HFFc6 (cell line): ENCODE results near the gene AHNAK. TPM values are rescaled to one million over a fixed set of nuclear protein-coding genes. Genes with fewer than 3 reads are reported as not detected.

Experiments
- DNase-seq: peaks from one replicate; pipeline ENCODE4 v3.0.0-alpha.2; 2018
- H3K27ac Mint-ChIP-seq: 2 replicates; pipeline ENCODE4 v1.8.0; 2020; ENCODE audit warnings: mild to moderate bottlenecking, mixed read lengths
- H3K27me3 Mint-ChIP-seq: 2 replicates; pipeline ENCODE4 v1.8.0; 2021; ENCODE audit warnings: mild to moderate bottlenecking, moderate library complexity, mixed read lengths; ENCODE audit not compliant: insufficient read depth
- H3K36me3 Mint-ChIP-seq: 2 replicates; pipeline ENCODE4 v1.8.0; 2021; ENCODE audit warnings: low read depth, mixed read lengths
- H3K4me1 Mint-ChIP-seq: 2 replicates; pipeline ENCODE4 v1.8.0; 2020; ENCODE audit warnings: low read depth, mixed read lengths
- H3K4me3 Mint-ChIP-seq: 2 replicates; pipeline ENCODE4 v1.8.0; 2020; ENCODE audit warnings: mild to moderate bottlenecking, moderate library complexity, mixed read lengths
- H3K9me3 Mint-ChIP-seq: 2 replicates; pipeline ENCODE4 v1.8.0; 2020; ENCODE audit warnings: mild to moderate bottlenecking, mixed read lengths
- CTCF ChIP-seq: fragments of 200-600 bp; sonication (generic); IDR thresholded peaks from 2 replicates; pipeline ENCODE4 v1.5.0; 2021; ENCODE audit warnings: antibody characterized with exemption, mild to moderate bottlenecking
- total RNA-seq, 6 experiments: library from RNA; stranded (reverse); fragmentation: NEBNext Ultra II Directional; extraction: Animal tissue kit (Norgen Biotek cat#: 25700); gene quantifications; 2 replicates in 1 of 6; 3 replicates in 5 of 6; pipeline ENCODE4 v1.2.3, GENCODE V29; 2021

AHNAK gene
- total RNA-seq, 6 experiments from 2014 or later = 426 to 589 (median 452) TPM

DNA sequence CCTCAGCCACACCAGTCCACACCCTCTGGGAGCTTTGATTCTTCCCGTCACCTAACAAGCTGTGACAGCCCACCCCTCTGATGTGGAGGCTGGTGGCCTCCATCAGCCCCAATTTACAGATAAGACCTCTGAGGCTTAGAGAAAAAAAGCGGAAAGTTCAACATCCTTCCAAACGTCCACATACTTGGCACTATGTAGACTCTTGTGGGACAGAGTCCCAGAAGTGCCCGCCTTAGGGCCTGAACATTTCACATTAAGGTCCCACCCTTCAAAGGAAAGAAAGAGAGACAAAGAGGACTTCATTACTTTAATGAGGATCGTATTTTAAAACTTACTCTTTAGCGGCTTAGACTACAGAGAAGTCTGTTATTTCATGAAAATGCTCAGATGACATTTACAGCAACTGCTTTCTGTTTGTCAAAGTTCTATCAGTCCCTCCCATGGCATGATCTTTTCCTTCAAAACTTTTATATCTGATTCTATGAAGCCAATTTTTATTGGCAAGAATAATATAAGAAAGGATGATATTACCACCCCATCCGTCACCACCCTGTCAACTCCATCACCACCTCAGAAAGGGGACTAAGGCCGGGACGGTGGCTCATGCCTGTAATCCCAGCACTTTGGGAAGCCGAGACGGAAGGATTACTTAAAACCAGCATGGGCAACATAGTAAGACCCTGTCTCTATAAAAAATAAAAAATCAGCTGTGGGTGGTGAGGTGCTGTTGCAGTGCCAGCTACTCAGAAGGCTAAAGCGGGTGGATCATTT is 143.5 kb downstream of the AHNAK start:
- Mint-ChIP-seq H3K36me3 (no peaks in the 10 kb centered on the region), H3K27ac (no peak overlapping the region), H3K4me3 (no peak overlapping the region), H3K4me1 (peaks cover 35% of the 10 kb centered on the region), H3K27me3 (peaks cover 24% of the 10 kb centered on the region), H3K9me3 (no peaks in the 10 kb centered on the region)
- no peak for DNase-seq
- TF ChIP-seq CTCF = no peak

GRCh38 chr11:62402226-62402959 is 144.2 kb downstream of the AHNAK start:
- peaks cover 19% of the 10 kb centered on the region for H3K27me3 Mint-ChIP-seq
- H3K27ac Mint-ChIP-seq = no peak overlapping the region
- H3K36me3 Mint-ChIP-seq = no peaks in the 10 kb centered on the region
- no peak overlapping the region for H3K4me3 Mint-ChIP-seq
- no peak for DNase-seq
- TF ChIP-seq CTCF = no peak
- peaks cover 37% of the 10 kb centered on the region for H3K4me1 Mint-ChIP-seq
- no peaks in the 10 kb centered on the region for H3K9me3 Mint-ChIP-seq

GRCh38 chr11:62401811-62402210 is 144.8 kb downstream of the AHNAK start:
- Mint-ChIP-seq H3K27ac (no peak overlapping the region), H3K4me1 (peaks cover 37% of the 10 kb centered on the region), H3K4me3 (no peak overlapping the region), H3K27me3 (peaks cover 17% of the 10 kb centered on the region), H3K36me3 (no peaks in the 10 kb centered on the region), H3K9me3 (no peaks in the 10 kb centered on the region)
- no peak for TF ChIP-seq CTCF
- no peak for DNase-seq

DNA sequence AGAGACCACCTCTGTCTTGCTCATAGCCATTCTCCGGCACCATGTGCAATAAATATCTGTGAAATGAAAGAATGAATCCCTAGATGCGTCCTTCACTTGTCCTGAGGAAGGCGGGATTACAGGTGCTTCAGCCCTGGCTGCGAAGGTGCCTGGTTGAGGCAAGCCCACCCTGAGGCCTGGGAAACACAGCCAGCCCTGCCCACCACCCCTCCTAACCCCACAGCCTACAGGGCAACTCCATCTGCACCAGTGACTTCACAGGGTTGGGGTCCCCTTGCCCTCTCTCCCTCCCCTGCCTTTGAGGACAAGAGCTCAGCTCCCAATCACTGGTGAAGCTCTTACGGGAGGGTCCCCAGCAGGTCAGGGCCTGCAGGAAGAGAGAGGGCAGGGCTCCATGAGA is 145.2 kb downstream of the AHNAK start:
- no peak overlapping the region for H3K4me3 Mint-ChIP-seq
- H3K27me3 Mint-ChIP-seq = peaks cover 16% of the 10 kb centered on the region
- no peaks in the 10 kb centered on the region for H3K9me3 Mint-ChIP-seq
- no peak overlapping the region for H3K27ac Mint-ChIP-seq
- H3K4me1 Mint-ChIP-seq = peaks cover 37% of the 10 kb centered on the region
- H3K36me3 Mint-ChIP-seq = no peaks in the 10 kb centered on the region
- no peak for DNase-seq
- no peak for TF ChIP-seq CTCF

GRCh38 chr11:62400760-62401159 is 145.8 kb downstream of the AHNAK start:
- Mint-ChIP-seq H3K27ac (0 out of 2 replicates have a peak overlapping the region, but pooled peaks have one; percentile 21), H3K4me3 (0 out of 2 replicates have a peak overlapping the region, but pooled peaks have one; percentile 13)

More at GRCh38 chr11:62400760-62401159, 145.8 kb downstream of the AHNAK start:
- no peaks in the 10 kb centered on the region for H3K36me3 Mint-ChIP-seq
- H3K4me1 Mint-ChIP-seq = peaks cover 37% of the 10 kb centered on the region
- DNase-seq = peak; percentile 72
- peaks cover 16% of the 10 kb centered on the region for H3K27me3 Mint-ChIP-seq
- no peaks in the 10 kb centered on the region for H3K9me3 Mint-ChIP-seq
- no peak for TF ChIP-seq CTCF
